OCI-LY1 (cell line): Measurements from ENCODE around the gene PGBD5.

Experiments
- H2AFZ ChIP-seq: fragments of 200-600 bp; sonication (generic), shearing (Covaris generic); 2 replicates; pipeline ENCODE4 v1.6.0; 2014; ENCODE audit warnings: antibody characterized with exemption, mild to moderate bottlenecking, low read length
- H3F3A ChIP-seq: fragments of 200-600 bp; sonication (generic), shearing (Covaris generic); 2 replicates; pipeline ENCODE4 v1.6.0; 2014; ENCODE audit warnings: mild to moderate bottlenecking, antibody characterized with exemption, low read length, moderate library complexity; ENCODE audit not compliant: insufficient read depth
- H3K27ac ChIP-seq: fragments of 200-600 bp; sonication (generic); 2 replicates; pipeline ENCODE4 v1.5.1; 2014; ENCODE audit warnings: low read length, mixed run types, mild to moderate bottlenecking, low read depth; ENCODE audit not compliant: poor library complexity, severe bottlenecking
- H3K27me3 ChIP-seq: fragments of 200-600 bp; sonication (generic); 2 replicates; pipeline ENCODE4 v1.6.0; 2014; ENCODE audit warnings: antibody characterized with exemption, mild to moderate bottlenecking, low read length, moderate library complexity; ENCODE audit not compliant: insufficient read depth
- H3K36me3 ChIP-seq: fragments of 200-600 bp; sonication (generic); 2 replicates; pipeline ENCODE4 v1.6.1; 2014; ENCODE audit warnings: mild to moderate bottlenecking, antibody characterized with exemption, low read length, moderate library complexity, mixed read lengths; ENCODE audit not compliant: insufficient read depth
- H3K4me1 ChIP-seq: fragments of 200-600 bp; sonication (generic); 2 replicates; pipeline ENCODE4 v1.5.1; 2014; ENCODE audit warnings: mild to moderate bottlenecking, low read length, moderate library complexity; ENCODE audit not compliant: insufficient read depth, severe bottlenecking
- H3K4me2 ChIP-seq: fragments of 200-600 bp; sonication (generic), shearing (Covaris generic); 2 replicates; pipeline ENCODE4 v1.6.1; 2014; ENCODE audit warnings: low read length
- H3K4me3 ChIP-seq: fragments of 200-600 bp; sonication (generic); 2 replicates; pipeline ENCODE4 v1.5.1; 2014; ENCODE audit warnings: low read length, low read depth, mild to moderate bottlenecking, mixed read lengths; ENCODE audit not compliant: poor library complexity, severe bottlenecking
- H3K79me2 ChIP-seq: fragments of 200-600 bp; shearing (Covaris generic); 2 replicates; pipeline ENCODE4 v1.6.1; 2016; ENCODE audit warnings: mixed run types, low read length, mixed read lengths; ENCODE audit not compliant: insufficient read depth
- H3K9ac ChIP-seq: fragments of 200-600 bp; sonication (generic), shearing (Covaris generic); 2 replicates; pipeline ENCODE4 v1.6.1; 2014; ENCODE audit warnings: mild to moderate bottlenecking, low read length, mixed read lengths
- H3K9me2 ChIP-seq: fragments of 200-600 bp; sonication (generic), shearing (Covaris generic); 2 replicates; pipeline ENCODE4 v1.6.1; 2014; ENCODE audit warnings: low read depth, mild to moderate bottlenecking, low read length, mixed read lengths
- H3K9me3 ChIP-seq: fragments of 200-600 bp; shearing (Covaris generic); 2 replicates; pipeline ENCODE4 v1.6.1; 2014; ENCODE audit warnings: low read length, mixed read lengths
- H4K20me1 ChIP-seq: fragments of 200-600 bp; sonication (generic), shearing (Covaris generic); 2 replicates; pipeline ENCODE4 v1.6.0; 2016; ENCODE audit warnings: mild to moderate bottlenecking, low read length; ENCODE audit not compliant: insufficient read depth
- EZH2 ChIP-seq: fragments of 200-600 bp; sonication (generic), shearing (Covaris generic); IDR thresholded peaks from 2 replicates; pipeline ENCODE4 v1.8.0; 2017; ENCODE audit warnings: borderline replicate concordance, mixed run types, mild to moderate bottlenecking, antibody characterized with exemption, low read length, moderate library complexity, mixed read lengths
- TF ChIP-seq, protein P1 (sequence below): fragments of 200-600 bp; sonication (generic), shearing (Covaris generic); IDR thresholded peaks from 2 replicates; pipeline ENCODE4 v1.5.1; 2017; ENCODE audit warnings: mild to moderate bottlenecking, antibody characterized with exemption, low read length, moderate library complexity, mixed read lengths

The PGBD5 gene

DNA sequence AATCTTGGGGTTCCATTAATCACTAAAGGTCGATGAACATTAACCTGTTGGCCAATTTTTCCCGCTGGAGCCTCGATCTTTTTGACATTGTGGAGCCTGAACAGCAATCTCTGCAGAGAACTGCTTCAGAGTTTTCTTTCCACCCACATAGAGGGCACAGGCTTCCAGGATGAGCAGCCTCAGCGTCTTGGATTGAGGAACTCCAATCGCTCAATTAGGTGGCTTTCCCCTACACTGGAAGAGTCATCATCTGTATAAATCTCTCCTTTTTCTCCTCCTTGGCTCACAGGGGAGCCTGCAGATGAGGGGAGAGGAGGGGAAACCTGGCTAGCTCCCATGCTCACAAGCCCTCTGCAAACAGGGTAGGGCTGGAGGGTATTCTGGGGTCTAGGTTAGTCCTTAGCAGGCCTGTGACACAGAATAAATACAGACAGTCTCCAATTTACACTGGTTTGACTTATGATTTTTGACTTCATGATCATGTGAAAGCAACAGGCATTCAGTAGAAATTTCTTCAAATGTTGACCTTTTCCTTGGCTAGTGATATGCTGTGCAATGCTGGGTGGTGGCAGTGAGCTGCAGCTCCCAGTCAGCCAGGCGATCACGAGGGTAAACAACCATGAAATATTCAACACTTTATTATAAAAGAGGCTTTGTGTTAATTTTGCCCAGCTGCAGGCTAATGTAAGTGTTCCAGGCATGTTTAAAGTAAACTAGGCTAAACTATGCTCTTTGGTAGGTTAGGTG is 80.8 kb downstream of the PGBD5 start:
- H3K27ac ChIP-seq: no peak overlapping the region
- H3K36me3 ChIP-seq: no peaks in the 10 kb centered on the region
- H3K4me3 ChIP-seq: no peak overlapping the region
- TF ChIP-seq, protein P1, sequence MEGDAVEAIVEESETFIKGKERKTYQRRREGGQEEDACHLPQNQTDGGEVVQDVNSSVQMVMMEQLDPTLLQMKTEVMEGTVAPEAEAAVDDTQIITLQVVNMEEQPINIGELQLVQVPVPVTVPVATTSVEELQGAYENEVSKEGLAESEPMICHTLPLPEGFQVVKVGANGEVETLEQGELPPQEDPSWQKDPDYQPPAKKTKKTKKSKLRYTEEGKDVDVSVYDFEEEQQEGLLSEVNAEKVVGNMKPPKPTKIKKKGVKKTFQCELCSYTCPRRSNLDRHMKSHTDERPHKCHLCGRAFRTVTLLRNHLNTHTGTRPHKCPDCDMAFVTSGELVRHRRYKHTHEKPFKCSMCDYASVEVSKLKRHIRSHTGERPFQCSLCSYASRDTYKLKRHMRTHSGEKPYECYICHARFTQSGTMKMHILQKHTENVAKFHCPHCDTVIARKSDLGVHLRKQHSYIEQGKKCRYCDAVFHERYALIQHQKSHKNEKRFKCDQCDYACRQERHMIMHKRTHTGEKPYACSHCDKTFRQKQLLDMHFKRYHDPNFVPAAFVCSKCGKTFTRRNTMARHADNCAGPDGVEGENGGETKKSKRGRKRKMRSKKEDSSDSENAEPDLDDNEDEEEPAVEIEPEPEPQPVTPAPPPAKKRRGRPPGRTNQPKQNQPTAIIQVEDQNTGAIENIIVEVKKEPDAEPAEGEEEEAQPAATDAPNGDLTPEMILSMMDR: no peak
- TF ChIP-seq EZH2: no peak
- no peak overlapping the region for H3K9ac ChIP-seq
- no peaks in the 10 kb centered on the region for H3K79me2 ChIP-seq
- H3K27me3 ChIP-seq: no peaks in the 10 kb centered on the region; the same call in 1 of the 2 replicates
- H3K4me2 ChIP-seq: no peak overlapping the region
- H3K9me2 ChIP-seq: no peaks in the 10 kb centered on the region
- no peak overlapping the region for H2AFZ ChIP-seq
- H3K9me3 ChIP-seq: no peaks in the 10 kb centered on the region
- no peaks in the 10 kb centered on the region for H3K4me1 ChIP-seq
- H4K20me1 ChIP-seq: no peaks in the 10 kb centered on the region
- no peaks in the 10 kb centered on the region for H3F3A ChIP-seq

DNA sequence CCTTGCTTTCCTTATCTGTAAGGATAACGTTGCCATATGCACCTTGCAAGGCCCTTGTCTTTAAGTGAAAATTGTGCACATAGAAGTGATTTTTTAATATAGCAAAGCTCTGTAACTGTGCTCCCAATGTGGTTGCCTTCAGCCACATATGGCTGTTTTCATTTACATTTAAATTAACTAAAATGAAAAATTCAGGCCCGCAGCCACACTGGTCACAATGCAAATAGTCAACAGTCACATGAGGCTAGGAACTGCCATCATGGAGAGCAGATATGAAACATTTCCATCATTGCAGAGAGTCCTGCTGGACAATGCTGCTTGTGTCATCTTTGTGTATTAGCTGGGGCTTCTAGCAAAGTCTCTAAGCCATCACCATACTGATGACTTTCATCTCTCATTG is 83.4 kb downstream of the PGBD5 start:
- Histone ChIP-seq H3K79me2 (no peaks in the 10 kb centered on the region), H2AFZ (no peak overlapping the region), H3K27ac (no peak overlapping the region), H4K20me1 (no peaks in the 10 kb centered on the region), H3K36me3 (no peaks in the 10 kb centered on the region), H3K9ac (no peak overlapping the region), H3K4me3 (no peak overlapping the region), H3K9me2 (no peaks in the 10 kb centered on the region), H3F3A (no peaks in the 10 kb centered on the region), H3K4me2 (no peak overlapping the region), H3K27me3 (no peaks in the 10 kb centered on the region; the same call in 1 of the 2 replicates), H3K4me1 (no peaks in the 10 kb centered on the region), H3K9me3 (no peaks in the 10 kb centered on the region)
- TF ChIP-seq, protein P1: no peak
- TF ChIP-seq EZH2: no peak

DNA sequence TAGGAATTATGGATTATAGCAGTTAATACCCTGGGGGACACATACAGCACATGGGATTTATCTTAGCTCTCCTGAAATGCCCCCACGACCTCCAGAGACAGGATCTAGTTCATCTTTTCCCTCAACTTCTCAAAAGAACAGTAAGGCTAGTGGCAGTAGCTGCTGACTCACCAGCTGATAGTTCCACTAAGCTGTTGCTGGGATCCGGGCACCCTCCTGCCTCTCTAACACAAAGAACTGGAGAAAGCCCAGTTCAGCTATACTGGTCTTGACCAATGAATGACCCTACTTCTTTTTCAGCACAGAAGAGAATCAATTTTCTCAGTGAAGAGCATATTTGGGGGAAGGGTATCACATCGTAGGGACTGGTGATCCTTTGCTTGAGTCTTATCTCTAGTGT is 84.1 kb downstream of the PGBD5 start:
- Histone ChIP-seq H3K9me3 (no peaks in the 10 kb centered on the region), H3K4me2 (no peak overlapping the region), H2AFZ (no peak overlapping the region), H3F3A (no peaks in the 10 kb centered on the region), H3K27ac (no peak overlapping the region), H3K27me3 (no peaks in the 10 kb centered on the region; the same call in 1 of the 2 replicates), H4K20me1 (no peaks in the 10 kb centered on the region), H3K9me2 (no peaks in the 10 kb centered on the region), H3K9ac (no peak overlapping the region), H3K4me1 (no peaks in the 10 kb centered on the region), H3K36me3 (no peaks in the 10 kb centered on the region), H3K79me2 (no peaks in the 10 kb centered on the region), H3K4me3 (no peak overlapping the region)
- TF ChIP-seq, protein P1: no peak
- TF ChIP-seq EZH2: no peak
